A549 (cell line): ENCODE measurements around the gene HSPG2.

Experiments
- FOSB ChIP-seq: fragments of 250-450 bp; sonication (Bioruptor Pico); IDR thresholded peaks from 2 replicates; pipeline ENCODE4 v1.5.0; 2020; ENCODE audit warnings: mild to moderate bottlenecking, moderate library complexity
- TF ChIP-seq, protein P1 (sequence below): IDR thresholded peaks from 2 replicates; pipeline ENCODE4 v1.6.1; 2012

DNA sequence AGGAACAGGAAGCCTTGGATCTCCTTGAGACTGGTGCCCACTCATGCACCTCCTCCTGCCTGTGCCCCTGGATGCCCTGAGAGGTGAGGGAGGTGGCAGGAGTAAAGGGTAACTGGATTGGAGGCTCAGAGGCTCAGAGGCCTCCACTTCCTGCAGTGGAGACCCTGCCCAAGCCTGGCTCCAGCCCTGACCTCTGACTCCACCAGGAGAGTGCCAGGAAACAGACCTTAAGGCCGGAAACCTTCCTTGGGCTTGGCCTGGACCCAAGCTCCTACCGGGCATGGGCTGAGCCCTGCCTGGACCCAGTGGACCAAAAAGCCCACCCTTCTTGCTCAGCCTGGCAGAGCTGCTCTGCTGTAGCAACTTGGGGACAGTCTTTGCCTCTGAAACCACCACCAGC, 24.7 kb upstream of the HSPG2 start:
- TF ChIP-seq FOSB (CRISPR knock-in tag), result no peak
- TF ChIP-seq, protein P1, sequence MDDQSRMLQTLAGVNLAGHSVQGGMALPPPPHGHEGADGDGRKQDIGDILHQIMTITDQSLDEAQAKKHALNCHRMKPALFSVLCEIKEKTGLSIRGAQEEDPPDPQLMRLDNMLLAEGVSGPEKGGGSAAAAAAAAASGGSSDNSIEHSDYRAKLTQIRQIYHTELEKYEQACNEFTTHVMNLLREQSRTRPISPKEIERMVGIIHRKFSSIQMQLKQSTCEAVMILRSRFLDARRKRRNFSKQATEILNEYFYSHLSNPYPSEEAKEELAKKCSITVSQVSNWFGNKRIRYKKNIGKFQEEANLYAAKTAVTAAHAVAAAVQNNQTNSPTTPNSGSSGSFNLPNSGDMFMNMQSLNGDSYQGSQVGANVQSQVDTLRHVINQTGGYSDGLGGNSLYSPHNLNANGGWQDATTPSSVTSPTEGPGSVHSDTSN, result no peak
